Dermis microvascular lymphatic vessel endothelial cell (primary cell): ENCODE data around the gene AGPS. TPM values are rescaled to one million over a fixed set of nuclear protein-coding genes. Genes with fewer than 3 reads are reported as not detected.
A peak's percentile ranks its signal among the peaks of the same experiment; 100 is the strongest.

Source experiments
- DNase-seq, 2 donors: peaks; one replicate each; pipeline versions ENCODE4 v3.0.0 to v3.0.0-alpha.2; 2010; ENCODE audit warnings: low read depth in 2 of 2
- total RNA-seq: library from RNA; depleted of rRNA; stranded (reverse); fragments of >200 nt; gene quantifications from 2 replicates; pipeline ENCODE4 v1.2.1, GENCODE V29; 2014

AGPS gene
- total RNA-seq, 1 donor from 2014 or later: 43.0 TPM

DNA sequence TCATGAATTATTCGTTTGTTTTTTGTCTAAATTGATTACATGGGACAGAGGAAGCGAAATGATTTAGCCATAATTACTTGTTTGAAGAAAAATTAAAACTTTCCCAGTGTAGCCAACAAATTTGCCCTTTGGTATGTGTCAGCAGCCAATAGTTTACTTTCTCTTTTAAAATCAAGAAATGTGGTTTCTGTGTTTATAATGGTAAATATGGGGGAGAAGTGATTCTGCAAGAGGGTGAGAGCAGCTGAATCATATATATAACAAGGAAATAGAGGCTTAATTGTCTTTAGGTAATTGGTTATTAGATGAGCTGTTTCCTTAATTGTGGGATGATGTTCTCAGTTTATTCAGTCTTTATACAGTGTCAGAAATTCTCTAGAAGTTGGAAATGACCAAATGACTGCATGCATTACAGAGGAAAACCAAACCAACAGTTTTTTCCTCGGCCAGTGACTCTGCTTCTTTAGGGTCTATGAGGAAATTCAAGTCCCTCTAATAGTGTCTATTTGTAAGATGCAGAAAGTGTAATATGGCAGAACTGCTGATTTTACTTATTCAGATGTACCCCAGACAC is 132.9 kb downstream of the AGPS start:
- no peak for DNase-seq

DNA sequence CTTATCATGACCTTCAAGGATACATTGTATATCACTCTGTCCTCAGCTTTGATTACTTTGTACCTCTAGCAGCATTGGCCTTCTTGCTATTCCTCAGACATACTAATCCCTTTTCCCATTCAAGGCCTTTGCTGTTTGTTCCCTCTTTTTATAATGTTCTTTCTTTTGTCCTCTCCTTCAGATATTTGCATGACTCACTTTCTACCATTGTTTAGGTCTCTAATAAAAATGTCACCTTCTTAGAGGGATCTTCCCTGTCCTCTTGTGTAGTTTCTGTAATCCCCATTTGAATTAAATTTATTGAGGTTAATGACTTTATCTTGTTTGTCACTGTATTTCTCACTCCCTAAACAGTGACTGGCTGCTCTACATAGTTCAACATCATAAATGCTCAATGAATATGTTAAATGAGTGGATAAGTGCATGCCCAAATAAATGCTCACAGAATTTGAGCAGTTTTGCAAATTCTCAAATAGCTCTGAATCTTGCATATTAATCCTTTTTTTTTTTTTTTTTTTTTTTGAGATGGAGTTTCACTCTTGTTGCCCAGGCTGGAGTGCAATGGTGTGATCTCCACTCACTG is 135.9 kb downstream of the AGPS start:
- no peak for DNase-seq

DNA sequence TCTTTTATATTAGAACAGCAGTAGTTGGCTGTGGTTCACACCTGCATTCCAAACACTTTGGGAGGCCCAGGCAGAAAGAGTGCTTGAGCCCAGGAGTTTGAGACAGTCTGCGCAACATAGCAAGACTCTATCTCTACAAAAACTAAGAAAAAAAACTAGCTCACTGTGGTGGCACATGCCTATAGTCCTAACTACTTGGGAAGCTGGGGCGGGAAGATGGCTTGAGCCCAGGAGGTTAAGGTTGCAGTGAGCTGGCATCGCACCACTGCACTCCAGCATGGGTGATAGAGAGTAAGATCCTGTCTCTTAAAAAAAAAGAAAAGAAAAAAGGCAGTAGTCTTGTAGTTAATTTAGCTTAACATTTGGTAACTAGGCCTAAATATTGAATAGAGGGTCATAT is 136.6 kb downstream of the AGPS start:
- DNase-seq: no peak

DNA sequence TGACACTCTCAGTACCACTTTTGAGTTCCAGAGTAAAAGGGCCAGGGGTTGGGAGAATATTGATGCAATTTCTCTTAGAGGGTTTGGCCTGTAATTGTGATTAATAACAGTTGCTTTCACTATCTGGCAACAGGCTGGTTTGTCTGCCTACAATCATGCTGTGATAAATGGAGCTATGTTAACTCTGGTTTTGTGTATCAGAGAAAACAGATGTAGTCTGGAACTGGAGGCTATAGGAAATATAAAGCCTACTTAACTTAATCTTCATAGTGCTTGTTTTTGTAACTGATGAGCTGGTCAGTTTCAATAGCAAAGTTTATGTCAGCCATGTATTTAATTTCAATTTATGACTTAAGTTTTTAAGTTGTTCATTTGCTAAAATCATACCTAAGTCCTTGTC is 138.0 kb downstream of the AGPS start:
- DNase-seq: no peak

DNA sequence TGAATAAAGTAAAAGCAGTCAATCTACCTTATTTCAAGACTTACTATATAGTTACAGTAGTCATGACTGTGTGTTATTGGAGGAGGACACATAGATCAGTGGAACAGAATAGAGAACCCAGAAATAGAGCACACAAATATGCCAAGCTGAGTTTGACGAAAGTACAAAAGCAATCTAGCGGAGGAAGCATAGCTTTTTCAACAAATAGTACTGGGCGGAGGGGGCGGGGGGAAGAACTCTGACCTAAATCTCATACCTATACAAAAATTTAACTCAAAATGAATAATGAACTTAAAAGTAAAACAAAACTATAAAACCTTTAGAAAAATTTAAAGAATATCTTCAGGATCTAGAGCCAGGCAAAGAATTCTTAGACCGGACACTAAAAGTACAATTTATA is 139.1 kb downstream of the AGPS start:
- DNase-seq: no peak

DNA sequence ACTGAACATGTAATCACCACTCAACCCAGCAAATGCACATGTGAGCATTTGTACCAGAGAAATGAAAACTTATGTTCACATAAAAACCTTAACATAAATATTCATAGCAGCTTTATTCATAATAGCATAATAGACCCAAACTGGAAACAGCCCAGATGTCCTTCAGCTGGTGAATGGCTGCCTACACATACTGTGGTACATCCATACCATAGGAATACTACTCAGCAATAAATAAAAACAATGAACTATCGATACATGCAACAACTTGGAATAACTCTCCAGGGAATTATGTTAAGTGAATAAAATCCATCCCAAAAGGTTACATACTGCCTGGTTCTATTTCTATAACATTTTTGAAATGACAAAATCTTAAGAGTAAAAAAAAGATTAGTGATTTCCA is 140.0 kb downstream of the AGPS start:
- DNase-seq: no peak

DNA sequence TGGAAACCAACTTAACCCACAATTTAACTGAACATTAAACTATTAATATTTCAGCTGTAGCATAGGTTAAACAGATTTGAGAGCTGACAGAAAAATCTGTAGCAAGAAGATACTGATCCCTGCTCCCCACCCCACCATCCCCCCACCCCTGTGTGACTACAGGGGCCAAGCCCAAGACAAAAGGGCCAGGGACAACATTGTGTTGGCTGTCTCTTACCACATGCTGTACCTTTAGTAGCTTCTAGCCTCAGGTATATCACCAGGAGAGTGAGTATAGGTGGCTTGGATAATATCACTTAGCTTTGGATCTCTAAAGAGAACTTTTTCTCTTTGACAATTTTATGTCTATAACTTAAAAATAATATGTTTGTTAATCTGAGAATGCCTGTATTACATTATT is 140.7 kb downstream of the AGPS start:
- no peak for DNase-seq

DNA sequence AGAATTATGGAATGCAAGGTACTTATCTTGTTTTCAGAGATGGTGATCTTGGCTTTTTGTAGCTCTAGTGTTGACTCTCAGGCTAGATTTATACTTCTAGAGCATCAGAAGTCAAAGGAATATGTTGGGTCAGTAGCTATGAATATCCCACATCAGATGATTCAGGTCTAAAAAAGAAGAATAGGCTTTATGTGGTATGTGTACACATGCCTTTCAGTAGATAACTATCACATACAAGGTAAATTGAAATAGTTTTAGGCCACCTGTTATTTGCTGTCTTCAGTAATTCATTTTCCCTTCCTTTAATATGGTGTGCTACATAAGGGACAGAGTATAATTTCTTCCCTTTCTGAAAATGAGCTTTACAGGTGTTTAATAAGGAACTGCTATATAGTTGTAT is 142.4 kb downstream of the AGPS start:
- no peak for DNase-seq

DNA sequence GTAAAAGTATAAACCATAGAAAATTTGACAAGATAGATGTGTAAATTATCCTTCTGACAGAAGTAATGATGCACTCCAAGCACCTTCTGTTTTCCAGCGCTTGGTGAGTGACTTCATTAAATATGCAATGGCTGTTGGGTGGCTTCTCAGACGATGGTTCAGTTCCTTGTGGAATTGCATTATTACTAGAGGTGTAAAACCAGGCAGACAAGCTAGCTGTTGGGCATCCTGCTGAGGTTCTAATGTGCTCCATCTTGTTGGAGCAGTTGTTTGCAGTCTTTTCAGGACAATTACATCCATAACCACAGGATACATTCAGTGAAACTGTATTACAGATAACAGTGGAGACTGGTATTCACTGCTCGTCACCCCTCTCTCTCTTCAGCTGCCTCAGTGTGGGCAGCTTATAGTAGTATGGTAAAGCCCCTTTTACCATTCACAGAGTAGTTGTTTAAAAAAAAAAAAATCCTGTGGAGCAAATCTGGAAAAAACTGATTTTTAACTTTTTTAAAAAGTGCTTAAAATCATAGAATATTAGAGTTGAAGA is 143.5 kb downstream of the AGPS start:
- no peak for DNase-seq

DNA sequence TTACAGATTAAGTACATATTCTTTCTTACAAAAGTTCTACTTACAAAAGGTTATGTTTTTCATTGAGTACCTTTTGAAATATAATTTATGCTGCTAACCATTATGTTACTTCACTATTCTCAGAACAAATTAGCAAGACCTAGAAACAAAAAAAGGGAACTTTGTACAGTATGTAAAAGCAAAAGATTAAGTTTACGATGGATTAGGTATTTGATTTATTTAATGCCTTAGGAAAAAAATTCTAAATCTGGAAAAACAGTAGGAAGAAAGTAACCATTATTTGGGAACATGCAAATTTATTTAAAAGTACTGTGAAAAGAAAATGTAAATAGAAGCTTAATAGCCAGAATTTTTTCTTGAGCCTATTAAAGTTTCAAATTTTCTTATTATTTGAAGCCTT is 144.6 kb downstream of the AGPS start:
- no peak for DNase-seq

DNA sequence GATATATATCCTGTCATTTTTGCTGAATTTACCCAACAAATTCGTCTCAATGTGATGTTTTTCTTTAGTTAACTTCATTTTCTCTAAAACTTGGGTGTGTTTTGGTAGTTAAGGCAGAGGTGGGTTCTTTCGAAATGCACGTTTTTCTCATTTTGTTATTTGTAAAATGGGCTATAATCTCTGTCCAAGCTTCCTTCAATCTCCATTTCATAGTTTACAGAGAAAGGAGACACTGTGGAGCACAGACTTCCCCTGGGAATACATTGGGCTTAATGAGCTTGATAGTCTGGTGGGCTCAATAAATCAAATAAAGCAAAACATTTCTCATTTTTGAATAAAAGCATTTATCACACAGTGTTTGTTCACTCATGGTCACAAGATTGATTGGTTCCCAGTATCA is 145.1 kb downstream of the AGPS start:
- DNase-seq: no peak

DNA sequence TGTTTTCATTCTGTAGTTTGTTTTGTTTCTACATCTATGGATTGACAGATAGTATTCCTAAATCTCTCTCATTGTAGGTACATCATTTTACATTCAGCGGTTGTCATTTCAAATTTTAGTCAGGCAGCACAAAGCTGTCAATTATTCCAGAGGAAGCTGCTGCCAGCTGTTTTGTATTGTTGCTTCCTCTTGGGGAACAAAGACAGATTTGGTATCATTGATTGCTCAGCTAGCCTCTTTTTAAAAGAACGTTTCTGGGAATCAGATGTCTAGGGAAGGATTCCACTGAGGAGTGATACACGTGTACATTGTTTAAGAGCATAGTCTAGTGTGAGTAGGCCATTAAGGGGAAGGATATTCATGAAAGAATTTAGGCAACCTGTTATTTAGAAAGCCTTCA is 145.8 kb downstream of the AGPS start:
- DNase-seq: peak in 1 of 2 donors; percentile 34

DNA sequence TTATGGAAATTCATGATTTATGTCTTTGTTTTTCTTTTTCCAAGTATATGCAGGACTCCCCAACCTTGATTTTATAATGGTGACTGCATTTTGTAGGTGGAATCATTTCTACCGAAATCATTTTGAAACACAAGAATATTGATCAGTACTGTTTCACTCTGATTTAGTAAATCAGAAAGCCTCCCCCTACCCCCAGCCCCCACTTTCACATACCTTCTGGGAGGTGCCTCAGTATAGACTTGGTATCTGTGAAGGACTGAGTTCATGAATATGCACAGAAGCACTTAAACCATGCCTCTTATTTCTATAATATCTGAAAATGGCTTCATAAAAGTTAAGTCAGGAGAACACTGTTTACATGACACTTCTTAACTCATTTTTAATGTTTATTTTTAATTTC is 147.7 kb downstream of the AGPS start:
- no peak for DNase-seq

DNA sequence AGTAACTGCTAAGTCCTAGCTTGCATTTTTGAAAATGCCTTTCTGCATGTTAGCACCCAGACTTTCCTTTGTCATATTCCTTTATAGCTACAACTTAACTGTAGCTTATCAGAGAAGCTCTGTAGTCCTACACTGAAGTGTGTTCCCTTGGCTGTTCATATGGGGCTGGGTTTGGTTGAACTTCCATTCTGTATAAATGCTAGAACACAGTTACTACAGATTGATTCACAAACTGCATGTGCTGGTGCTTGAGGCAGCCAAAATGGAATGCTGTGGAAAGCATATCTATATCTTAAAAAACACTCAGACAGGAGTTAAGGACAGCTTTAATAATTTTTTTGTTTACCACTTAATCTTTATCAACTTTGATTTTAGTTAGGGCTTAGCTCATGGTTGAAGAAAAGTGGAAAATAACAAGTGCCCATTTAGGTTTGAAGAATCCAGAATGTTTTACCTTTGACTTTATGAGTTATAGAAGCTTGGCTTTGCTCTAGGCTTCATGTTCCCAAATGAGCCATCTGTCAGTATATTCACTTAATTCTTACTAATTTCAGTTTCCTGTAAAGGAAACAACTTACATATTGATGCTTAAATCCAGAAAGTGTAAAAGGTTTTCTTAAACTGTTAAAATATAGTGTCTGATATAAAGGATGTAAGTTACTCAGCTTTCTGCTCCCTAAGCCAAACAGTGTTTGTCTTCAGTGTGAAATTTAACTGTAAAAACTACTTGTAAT is 148.9 kb downstream of the AGPS start:
- no peak for DNase-seq

DNA sequence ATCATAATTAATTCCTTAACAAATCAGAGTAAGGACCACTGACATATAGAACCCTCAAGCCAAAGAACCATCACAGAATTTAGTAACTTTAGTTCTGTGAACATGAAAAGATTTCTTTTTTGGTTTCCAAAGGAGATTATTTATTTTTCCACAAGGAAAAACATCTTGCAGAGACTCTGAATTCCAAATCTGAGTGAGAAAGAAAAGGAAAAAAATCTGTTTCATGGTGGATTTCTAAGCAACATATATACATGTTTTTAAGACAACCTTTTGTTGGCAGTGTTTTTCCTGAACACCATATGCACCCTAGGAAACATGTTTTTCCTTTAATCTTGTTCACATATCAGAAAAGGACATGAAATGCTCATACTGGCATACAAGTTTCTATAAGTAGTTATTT is 149.8 kb downstream of the AGPS start:
- no peak for DNase-seq

DNA sequence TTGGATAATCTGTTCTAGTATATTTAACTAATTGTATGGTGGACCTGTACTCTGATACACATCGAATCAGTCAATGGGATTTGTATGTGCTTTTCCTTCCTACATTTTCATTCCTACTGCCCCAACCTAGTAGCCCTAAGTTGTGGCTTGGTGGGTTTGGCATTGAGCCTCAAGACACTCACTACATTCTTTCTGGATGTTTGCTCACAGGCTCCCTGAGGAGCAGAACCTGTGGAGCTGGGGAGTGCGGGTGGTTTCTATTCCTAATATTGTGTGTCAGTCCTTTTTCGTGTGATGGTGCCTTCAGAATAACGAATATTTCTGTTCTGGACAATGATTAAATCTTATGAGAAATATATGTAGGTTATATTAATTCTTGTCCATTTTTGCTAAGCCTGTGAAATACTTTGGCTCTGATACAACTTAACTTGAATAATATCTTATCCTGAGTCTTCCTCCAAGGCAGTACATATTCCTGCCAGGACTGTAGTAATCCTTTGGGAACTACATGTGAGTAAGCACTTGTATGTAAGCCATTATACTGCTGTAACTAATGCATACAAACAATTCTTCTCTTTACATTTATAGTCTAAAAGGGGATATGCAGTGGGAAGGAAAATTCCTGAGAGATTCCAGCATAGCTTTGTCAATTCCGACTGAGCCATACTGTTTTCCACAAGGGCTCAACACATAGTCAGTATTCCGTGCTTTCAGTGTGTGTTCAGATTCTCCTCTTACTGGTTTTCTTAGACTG is 150.6 kb downstream of the AGPS start:
- peak in 1 of 2 donors; percentile 13 for DNase-seq

DNA sequence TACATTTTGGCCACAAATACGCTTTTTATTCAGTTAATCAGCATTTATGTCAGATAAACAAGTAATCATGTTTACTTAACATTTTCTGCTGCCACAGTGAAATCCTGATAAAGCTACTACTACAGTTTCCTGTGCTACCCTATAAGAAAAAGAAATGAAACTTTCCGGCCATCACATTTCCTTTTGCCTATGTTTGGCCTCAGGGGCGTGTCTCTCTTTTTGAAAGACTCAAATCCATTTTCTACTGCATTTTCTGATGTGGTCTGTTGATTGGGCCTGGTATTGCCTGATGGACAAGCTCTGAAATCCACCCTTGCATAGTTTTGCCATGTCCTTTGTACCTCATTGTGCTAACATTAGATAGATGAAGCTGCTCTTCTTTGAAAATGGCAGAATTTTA is 152.6 kb downstream of the AGPS start:
- DNase-seq: no peak

DNA sequence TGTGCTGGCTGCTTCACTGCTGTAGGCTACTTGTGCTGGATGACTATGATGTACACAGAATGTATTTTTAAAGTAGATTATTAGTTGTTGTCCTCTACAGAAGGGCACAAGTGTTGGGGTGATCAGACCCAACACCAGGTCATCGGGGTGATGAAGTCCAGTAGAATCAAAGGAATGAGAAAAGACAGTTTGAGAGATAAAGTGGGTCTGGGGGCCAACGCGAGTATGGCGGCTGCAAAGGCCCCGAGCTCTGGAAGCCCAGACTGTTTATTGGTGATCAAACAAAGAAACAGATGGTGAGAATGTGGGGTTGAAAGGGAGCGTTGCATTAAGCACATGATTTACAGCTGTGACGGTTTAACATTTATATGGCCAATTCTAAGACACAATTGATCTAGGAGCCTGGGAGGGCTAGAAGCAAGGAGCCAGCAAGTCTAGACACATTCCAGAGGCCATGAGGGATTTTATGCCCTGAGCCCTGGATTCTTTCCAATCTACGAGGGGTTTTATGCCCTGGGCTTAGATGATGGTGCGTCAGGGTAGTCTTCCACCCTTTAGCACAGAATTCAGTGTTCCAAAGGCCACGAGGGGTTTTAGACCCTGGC is 153.5 kb downstream of the AGPS start:
- DNase-seq: no peak

DNA sequence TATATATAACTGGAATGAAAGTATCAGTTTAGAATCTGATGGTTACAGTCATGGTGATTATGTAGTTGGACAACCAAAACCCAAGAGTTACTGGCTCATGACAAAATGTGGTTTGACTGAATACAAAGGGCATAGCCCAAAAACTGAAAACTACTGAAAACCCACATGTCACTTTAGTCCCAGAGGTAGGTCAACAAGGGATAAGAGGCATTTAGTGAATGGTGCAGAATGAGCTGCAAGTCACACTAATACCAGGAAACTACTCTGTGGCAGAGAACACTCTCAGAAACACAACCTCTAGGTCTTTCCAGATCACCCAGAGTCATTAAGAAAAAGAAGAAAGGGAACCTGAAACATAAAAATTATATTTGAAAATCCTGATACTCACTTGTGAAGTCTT is 154.5 kb downstream of the AGPS start:
- no peak for DNase-seq

DNA sequence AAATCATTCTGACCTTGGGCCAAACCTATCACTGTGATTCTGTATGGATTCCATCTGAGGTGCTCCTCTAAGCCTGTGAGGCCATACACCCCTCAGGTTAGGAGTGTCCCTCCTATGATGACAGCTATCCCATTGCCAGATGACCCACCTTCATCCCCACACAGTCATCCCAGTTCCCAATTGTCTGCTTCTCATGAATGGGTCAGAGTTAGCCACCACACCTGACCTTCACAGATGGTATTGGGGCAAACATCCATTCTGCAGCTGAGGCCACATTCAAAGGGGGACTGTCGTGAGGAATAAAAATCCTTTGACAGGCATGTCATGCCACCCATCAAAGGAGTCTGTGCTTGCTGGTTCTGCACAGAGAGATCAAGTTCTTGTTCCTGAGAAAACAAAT is 155.2 kb downstream of the AGPS start:
- DNase-seq: no peak

DNA sequence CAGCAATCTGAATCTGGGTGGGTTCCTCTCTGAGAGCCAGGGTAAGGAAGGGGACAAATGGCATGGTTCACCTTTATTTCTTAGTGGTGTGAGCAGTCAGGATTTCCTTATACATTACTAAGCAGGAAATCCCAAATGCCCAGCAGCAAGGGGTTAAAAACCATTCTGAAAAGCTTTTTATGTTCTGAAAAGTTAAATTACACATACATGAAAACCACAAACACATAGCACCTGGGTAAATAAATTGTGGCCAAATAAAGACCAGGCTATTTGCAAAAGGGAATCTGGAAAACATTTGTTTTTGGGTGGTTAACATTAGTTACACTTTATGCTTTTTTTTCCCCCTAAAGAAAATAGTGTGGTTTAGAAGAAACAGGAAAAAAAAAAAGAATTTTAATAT is 156.1 kb downstream of the AGPS start:
- DNase-seq: peak in 1 of 2 donors; percentile 21

DNA sequence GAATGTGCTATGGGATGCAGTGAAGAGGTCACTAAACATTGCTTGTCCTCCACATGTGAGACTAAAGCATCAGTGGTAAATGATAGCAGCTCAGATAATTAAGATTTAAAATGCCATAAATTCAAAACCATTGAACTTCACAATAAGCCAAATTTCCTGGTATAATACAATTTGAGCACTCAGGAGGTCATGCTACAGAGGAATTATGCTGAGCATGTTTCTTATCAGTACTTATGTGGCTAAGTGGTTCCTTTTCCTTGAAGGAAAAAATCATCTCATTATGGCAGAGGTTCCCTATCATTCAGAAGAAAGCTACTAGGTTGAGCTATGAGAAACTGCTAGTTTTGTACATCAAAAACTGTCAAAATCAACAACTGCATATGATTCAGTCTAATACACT is 156.6 kb downstream of the AGPS start:
- DNase-seq: no peak
